Measurements from ENCODE around the gene SERPINA6.
"Not testable (repeated sequence)": the region's sequence is repeated elsewhere in the genome, so short reads cannot be mapped to it uniquely, and the experiment has no call there.

SERPINA6 gene

DNA sequence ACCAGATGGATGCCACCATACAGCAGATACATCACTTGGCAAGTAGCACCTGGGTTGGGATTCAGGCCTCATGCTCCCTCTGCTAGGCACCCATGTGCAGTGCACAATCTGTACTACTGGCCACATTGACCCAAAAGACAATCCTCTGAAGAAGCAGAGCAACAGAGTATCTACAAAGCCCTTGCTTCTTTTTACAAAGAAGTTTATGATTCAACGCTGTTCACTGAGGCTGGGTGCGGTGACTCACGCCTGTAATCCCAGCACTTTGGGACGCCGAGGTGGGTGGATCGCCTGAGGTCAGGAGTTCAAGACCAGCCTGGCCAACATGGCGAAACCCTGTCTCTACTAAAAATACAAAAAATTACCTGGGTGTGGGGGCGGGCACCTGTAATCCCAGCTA is 31.1 kb upstream of the SERPINA6 start:
- H3K27me3 ChIP-seq (ENCODE audit: control insufficient read depth in 2 of 2, insufficient read depth in 2 of 2, low read length in 2 of 2); H3K27ac ChIP-seq (ENCODE audit: low read depth in 2 of 2, low read length in 2 of 2); H3K9ac ChIP-seq (ENCODE audit: low read depth in 1 of 2, low read length in 2 of 2); H3K4me3 ChIP-seq (ENCODE audit: low read length in 2 of 2); H3K4me1 ChIP-seq (ENCODE audit: control insufficient read depth in 2 of 2, insufficient read depth in 2 of 2, low read length in 2 of 2); H3K9me3 ChIP-seq (ENCODE audit: control insufficient read depth in 2 of 2, low read length in 2 of 2); H3K36me3 ChIP-seq (ENCODE audit: control insufficient read depth in 2 of 2, insufficient read depth in 2 of 2, low read length in 2 of 2): not testable (repeated sequence)

DNA sequence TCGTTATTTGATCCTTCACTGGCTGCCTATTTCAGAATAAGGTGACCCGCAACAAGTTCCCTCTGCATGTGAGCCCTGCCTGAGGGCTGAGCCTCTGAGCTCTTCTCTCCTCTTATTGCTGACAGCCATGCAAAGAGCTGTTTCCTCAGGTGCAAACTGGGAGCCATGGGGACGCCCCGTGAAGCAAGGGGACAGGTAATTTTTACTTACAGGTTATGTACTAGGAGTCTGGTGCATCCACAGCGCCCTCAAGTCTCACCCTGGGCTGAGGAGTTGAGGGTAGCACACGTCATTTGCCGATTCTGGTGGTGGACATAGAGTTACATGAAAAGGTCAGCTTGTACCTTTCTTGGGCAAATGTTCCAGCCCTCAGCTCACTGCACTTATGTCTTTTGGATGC is 26.1 kb upstream of the SERPINA6 start:
- H3K4me1 ChIP-seq (ENCODE audit: control insufficient read depth in 2 of 2, insufficient read depth in 2 of 2, low read length in 2 of 2): no peaks in the 10 kb centered on the region
- H3K27ac ChIP-seq (ENCODE audit: low read depth in 2 of 2, low read length in 2 of 2): no peak overlapping the region
- no peak overlapping the region for H3K4me3 ChIP-seq (ENCODE audit: low read length in 2 of 2)
- H3K36me3 ChIP-seq (ENCODE audit: control insufficient read depth in 2 of 2, insufficient read depth in 2 of 2, low read length in 2 of 2): no peaks in the 10 kb centered on the region
- no peaks in the 10 kb centered on the region for H3K27me3 ChIP-seq (ENCODE audit: control insufficient read depth in 2 of 2, insufficient read depth in 2 of 2, low read length in 2 of 2)
- H3K9ac ChIP-seq (ENCODE audit: low read depth in 1 of 2, low read length in 2 of 2): no peak overlapping the region
- no peaks in the 10 kb centered on the region for H3K9me3 ChIP-seq (ENCODE audit: control insufficient read depth in 2 of 2, low read length in 2 of 2)

DNA sequence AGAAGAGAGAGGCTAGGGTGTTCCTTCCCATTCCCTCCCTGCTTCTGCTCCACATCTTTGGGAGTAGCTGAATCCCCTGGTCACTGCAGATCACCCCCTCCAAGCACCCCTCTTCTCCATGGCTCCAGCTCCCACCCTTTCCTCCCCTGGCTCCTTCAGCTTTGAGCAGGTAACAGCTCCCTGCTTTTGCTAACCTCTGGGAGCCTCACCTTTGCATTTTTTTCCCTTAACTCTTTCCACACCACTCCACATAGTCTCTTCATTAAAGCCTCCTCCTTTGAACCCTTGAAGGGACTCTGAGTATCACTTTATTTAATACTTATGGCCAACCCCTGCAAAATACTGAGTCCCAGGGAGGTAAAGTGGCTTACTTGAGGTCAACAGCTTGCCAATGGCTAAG is 25.7 kb upstream of the SERPINA6 start:
- H3K4me1 ChIP-seq (ENCODE audit: control insufficient read depth in 2 of 2, insufficient read depth in 2 of 2, low read length in 2 of 2): no peaks in the 10 kb centered on the region
- H3K9me3 ChIP-seq (ENCODE audit: control insufficient read depth in 2 of 2, low read length in 2 of 2): no peaks in the 10 kb centered on the region
- H3K9ac ChIP-seq (ENCODE audit: low read depth in 1 of 2, low read length in 2 of 2): no peak overlapping the region
- H3K27me3 ChIP-seq (ENCODE audit: control insufficient read depth in 2 of 2, insufficient read depth in 2 of 2, low read length in 2 of 2): no peaks in the 10 kb centered on the region
- no peak overlapping the region for H3K27ac ChIP-seq (ENCODE audit: low read depth in 2 of 2, low read length in 2 of 2)
- H3K4me3 ChIP-seq (ENCODE audit: low read length in 2 of 2): no peak overlapping the region
- no peaks in the 10 kb centered on the region for H3K36me3 ChIP-seq (ENCODE audit: control insufficient read depth in 2 of 2, insufficient read depth in 2 of 2, low read length in 2 of 2)

DNA sequence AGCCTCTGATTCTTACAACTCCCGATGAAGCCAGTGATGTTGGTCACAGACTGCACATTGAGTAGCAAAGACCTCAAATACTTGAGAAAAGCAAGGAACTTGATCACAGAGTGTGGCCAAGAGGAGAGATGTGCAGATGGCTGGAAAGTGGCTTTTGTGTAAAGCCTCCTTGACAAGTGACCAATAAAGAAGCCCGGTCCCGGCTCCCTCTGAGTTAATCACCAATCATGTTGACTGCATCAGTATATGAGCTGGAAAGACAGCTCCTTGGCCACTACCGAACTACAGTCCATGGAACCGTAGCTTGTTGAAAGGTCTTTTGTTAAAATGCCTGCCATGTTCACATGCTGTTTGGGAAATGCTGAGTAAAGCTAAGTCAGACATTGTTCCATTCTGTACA is 23.7 kb upstream of the SERPINA6 start:
- Histone ChIP-seq H3K36me3 (ENCODE audit: control insufficient read depth in 2 of 2, insufficient read depth in 2 of 2, low read length in 2 of 2) (no peaks in the 10 kb centered on the region), H3K4me1 (ENCODE audit: control insufficient read depth in 2 of 2, insufficient read depth in 2 of 2, low read length in 2 of 2) (peaks cover 7 to 10% of the 10 kb centered on the region in 2 donors)

DNA sequence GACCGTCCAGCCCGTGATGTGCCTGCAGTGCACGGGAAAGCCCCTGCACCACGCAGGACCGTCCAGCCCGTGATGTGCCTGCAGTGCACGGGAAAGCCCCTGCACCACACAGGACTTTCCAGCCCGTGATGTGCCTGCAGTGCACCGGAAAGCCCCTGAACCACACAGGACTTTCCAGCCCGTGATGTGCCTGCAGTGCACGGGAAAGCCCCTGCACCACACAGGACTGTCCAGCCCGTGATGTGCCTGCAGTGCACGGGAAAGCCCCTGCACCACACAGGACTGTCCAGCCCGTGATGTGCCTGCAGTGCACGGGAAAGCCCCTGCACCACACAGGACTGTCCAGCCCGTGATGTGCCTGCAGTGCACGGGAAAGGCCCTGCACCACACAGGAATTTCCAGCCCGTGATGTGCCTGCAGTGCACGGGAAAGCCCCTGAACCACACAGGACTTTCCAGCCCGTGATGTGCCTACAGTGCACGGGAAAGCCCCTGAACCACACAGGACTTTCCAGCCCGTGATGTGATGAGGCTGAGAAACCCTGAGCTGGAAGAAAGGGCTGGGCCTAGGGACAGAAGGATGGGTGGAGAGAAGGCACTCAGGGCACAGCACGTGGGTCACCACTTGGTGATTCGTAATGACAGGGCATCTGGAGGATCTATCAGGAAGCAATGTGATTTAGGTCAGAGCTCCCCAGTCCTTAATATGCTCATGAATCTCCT is 23.1 kb upstream of the SERPINA6 start:
- H3K9me3 ChIP-seq (ENCODE audit: control insufficient read depth in 2 of 2, low read length in 2 of 2); H3K27ac ChIP-seq (ENCODE audit: low read depth in 2 of 2, low read length in 2 of 2); H3K9ac ChIP-seq (ENCODE audit: low read depth in 1 of 2, low read length in 2 of 2); H3K4me3 ChIP-seq (ENCODE audit: low read length in 2 of 2); H3K27me3 ChIP-seq (ENCODE audit: control insufficient read depth in 2 of 2, insufficient read depth in 2 of 2, low read length in 2 of 2); H3K36me3 ChIP-seq (ENCODE audit: control insufficient read depth in 2 of 2, insufficient read depth in 2 of 2, low read length in 2 of 2): not testable (repeated sequence)
- H3K4me1 ChIP-seq (ENCODE audit: control insufficient read depth in 2 of 2, insufficient read depth in 2 of 2, low read length in 2 of 2): peaks cover 10 to 13% of the 10 kb centered on the region in 2 donors

More for the DNA sequence above, 23.7 kb upstream of the SERPINA6 start:
- Histone ChIP-seq H3K4me3 (ENCODE audit: low read length in 2 of 2) (no peak overlapping the region), H3K27me3 (ENCODE audit: control insufficient read depth in 2 of 2, insufficient read depth in 2 of 2, low read length in 2 of 2) (no peaks in the 10 kb centered on the region), H3K9me3 (ENCODE audit: control insufficient read depth in 2 of 2, low read length in 2 of 2) (no peaks in the 10 kb centered on the region), H3K9ac (ENCODE audit: low read depth in 1 of 2, low read length in 2 of 2) (no peak overlapping the region), H3K27ac (ENCODE audit: low read depth in 2 of 2, low read length in 2 of 2) (no peak overlapping the region)

DNA sequence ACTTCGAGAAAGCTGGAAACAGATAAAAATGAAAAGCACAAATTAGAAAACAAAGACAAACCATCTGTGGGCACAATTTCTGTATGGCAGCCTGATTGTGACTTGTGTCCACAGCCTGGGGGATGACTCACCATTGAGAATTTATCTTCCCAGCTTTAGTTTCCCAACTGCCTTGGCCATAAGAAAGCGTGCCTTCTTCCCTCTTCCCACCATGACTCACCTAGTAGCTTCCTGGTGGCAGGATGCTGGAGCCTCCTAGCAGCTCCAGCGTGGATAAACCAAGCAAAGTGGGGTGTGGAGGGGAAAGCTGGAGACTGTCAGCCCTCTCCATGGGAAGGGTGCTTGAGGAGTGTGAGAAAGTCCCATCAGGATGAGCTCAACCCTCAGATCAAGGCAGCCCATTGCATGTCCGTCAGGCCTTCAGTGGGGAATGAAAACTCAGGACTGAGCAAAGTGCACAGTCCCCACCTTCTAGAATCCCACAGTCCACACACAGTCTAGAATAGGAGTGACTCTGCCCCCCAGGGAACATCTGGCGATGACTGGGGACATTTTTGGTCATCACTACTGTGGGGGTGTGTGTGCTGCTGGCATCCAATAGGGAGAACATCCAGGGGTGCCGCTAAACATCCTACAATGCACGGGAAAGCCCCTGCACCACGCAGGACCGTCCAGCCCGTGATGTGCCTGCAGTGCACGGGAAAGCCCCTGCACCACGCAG is 22.4 kb upstream of the SERPINA6 start:
- H3K9ac ChIP-seq (ENCODE audit: low read depth in 1 of 2, low read length in 2 of 2): no peak overlapping the region
- no peaks in the 10 kb centered on the region for H3K9me3 ChIP-seq (ENCODE audit: control insufficient read depth in 2 of 2, low read length in 2 of 2)
- no peak overlapping the region for H3K27ac ChIP-seq (ENCODE audit: low read depth in 2 of 2, low read length in 2 of 2)
- H3K27me3 ChIP-seq (ENCODE audit: control insufficient read depth in 2 of 2, insufficient read depth in 2 of 2, low read length in 2 of 2): no peaks in the 10 kb centered on the region
- H3K4me3 ChIP-seq (ENCODE audit: low read length in 2 of 2): no peak overlapping the region
- no peaks in the 10 kb centered on the region for H3K36me3 ChIP-seq (ENCODE audit: control insufficient read depth in 2 of 2, insufficient read depth in 2 of 2, low read length in 2 of 2)
- H3K4me1 ChIP-seq (ENCODE audit: control insufficient read depth in 2 of 2, insufficient read depth in 2 of 2, low read length in 2 of 2): peaks cover 10 to 13% of the 10 kb centered on the region in 2 donors

DNA sequence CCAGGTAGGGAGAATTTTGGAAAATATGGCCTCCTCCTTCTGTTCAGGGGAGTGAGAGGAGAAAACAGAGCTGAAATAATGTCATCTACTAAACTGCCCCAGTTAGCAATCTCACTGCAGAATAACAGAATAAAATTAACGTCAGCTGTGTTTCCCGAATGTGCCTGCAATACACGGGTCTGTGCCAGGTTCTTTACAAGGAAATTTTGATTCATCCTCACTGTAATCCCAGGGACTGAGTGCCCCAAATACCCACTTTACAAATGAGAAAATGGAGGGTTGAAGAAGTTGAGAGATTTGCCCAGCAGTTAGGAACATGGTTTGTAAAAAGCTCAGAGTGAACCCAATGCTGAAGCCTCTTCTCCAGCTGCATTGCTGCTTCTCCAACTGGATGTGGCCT is 21.3 kb upstream of the SERPINA6 start:
- H3K9me3 ChIP-seq (ENCODE audit: control insufficient read depth in 2 of 2, low read length in 2 of 2): no peaks in the 10 kb centered on the region

DNA sequence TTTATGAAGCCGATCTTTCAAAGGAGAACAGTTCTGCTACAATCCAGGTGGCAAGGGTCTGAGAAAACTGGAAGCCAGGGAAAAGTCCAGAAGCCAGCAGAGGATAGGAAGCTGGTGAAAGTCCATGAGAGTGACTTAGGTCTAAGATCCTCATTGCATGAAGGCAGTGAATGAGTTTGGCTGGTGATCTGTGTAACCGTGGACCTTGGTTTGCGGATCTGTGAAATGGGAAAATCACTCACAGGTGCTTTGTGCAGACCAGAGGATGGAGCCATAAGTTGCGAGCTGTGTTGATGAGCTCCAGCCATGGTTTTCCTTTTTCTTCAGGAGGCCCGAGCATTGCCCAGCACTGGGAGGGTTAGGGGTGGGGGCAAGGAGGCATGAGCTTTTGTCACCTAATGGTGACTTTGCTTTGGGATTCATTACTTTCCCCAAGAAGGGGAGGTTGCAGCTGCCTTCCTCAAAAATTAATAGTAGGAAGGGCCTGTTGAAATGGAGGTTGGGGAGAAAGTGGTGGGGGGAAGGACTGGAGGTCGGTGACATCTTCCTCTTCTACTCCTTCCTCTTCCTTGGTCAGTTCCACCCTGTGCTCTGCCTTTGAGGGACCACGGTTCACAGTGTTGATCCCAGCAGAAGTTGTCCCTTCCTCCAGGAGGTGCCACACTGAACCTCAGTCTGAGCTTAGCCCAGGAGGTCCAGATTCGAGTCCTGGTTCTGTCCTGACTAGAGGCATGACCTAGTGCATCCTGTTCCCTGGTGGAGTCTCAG is 20.3 kb upstream of the SERPINA6 start:
- Histone ChIP-seq H3K4me3 (ENCODE audit: low read length in 2 of 2) (no peak overlapping the region), H3K27ac (ENCODE audit: low read depth in 2 of 2, low read length in 2 of 2) (no peak overlapping the region)

More for the DNA sequence above, 21.3 kb upstream of the SERPINA6 start:
- H3K36me3 ChIP-seq (ENCODE audit: control insufficient read depth in 2 of 2, insufficient read depth in 2 of 2, low read length in 2 of 2): no peaks in the 10 kb centered on the region
- no peak overlapping the region for H3K9ac ChIP-seq (ENCODE audit: low read depth in 1 of 2, low read length in 2 of 2)
- H3K4me1 ChIP-seq (ENCODE audit: control insufficient read depth in 2 of 2, insufficient read depth in 2 of 2, low read length in 2 of 2): peaks cover 10 to 13% of the 10 kb centered on the region in 2 donors
- no peaks in the 10 kb centered on the region for H3K27me3 ChIP-seq (ENCODE audit: control insufficient read depth in 2 of 2, insufficient read depth in 2 of 2, low read length in 2 of 2)
- no peak overlapping the region for H3K4me3 ChIP-seq (ENCODE audit: low read length in 2 of 2)
- no peak overlapping the region for H3K27ac ChIP-seq (ENCODE audit: low read depth in 2 of 2, low read length in 2 of 2)

DNA sequence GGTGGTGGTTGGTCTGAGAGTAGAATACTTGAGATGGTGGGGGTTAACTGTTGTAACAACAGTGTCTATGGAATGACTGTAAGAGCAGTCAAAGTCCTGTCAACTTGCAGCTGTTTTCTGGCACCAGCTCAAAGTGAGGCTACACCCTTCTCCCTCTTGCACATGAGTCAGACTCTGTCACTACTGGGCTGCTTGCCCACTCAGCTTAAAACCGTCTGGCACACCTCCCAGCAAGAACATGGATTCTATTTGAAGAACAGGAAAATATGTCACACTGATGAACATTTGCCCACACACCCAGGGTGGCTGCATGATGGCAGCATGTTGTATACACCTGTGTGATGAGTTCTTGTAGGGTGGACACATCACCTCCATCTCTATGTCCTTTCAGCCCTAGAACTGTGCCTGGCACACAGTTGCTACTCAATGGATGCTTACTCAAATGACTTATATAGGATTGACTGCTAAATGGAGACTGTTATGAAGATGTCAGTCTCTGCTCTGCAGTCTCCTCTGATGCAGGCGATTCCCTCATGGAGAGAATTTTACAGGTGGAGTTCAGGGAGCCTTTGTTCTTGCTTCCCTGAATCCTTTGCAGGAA is 19.3 kb upstream of the SERPINA6 start:
- Histone ChIP-seq H3K4me1 (ENCODE audit: control insufficient read depth in 2 of 2, insufficient read depth in 2 of 2, low read length in 2 of 2) (peaks cover 10 to 13% of the 10 kb centered on the region in 2 donors), H3K36me3 (ENCODE audit: control insufficient read depth in 2 of 2, insufficient read depth in 2 of 2, low read length in 2 of 2) (no peaks in the 10 kb centered on the region), H3K27ac (ENCODE audit: low read depth in 2 of 2, low read length in 2 of 2) (peak overlapping the region; percentile 65 to 71), H3K4me3 (ENCODE audit: low read length in 2 of 2) (peak overlapping the region in 1 of 2 donors; percentile 34), H3K27me3 (ENCODE audit: control insufficient read depth in 2 of 2, insufficient read depth in 2 of 2, low read length in 2 of 2) (no peaks in the 10 kb centered on the region), H3K9ac (ENCODE audit: low read depth in 1 of 2, low read length in 2 of 2) (peak overlapping the region in 1 of 2 donors; percentile 9), H3K9me3 (ENCODE audit: control insufficient read depth in 2 of 2, low read length in 2 of 2) (no peaks in the 10 kb centered on the region)

More for the DNA sequence above, 20.3 kb upstream of the SERPINA6 start:
- Histone ChIP-seq H3K27me3 (ENCODE audit: control insufficient read depth in 2 of 2, insufficient read depth in 2 of 2, low read length in 2 of 2) (no peaks in the 10 kb centered on the region), H3K9me3 (ENCODE audit: control insufficient read depth in 2 of 2, low read length in 2 of 2) (no peaks in the 10 kb centered on the region), H3K36me3 (ENCODE audit: control insufficient read depth in 2 of 2, insufficient read depth in 2 of 2, low read length in 2 of 2) (no peaks in the 10 kb centered on the region), H3K4me1 (ENCODE audit: control insufficient read depth in 2 of 2, insufficient read depth in 2 of 2, low read length in 2 of 2) (peaks cover 10 to 13% of the 10 kb centered on the region in 2 donors), H3K9ac (ENCODE audit: low read depth in 1 of 2, low read length in 2 of 2) (no peak overlapping the region)

Measured in mucosa of rectum (tissue), 2 donors.